ENCODE measurements around the gene CCDC50. TPM values are rescaled to one million over a fixed set of nuclear protein-coding genes. Genes with fewer than 3 reads are reported as not detected.

The CCDC50 gene
- total and polyA plus RNA-seq, 10 of the 15 experiments (the other 5 are each of a cell fraction or from before 2014, with no cell fraction given): 46.7 to 150 (median 125) TPM

DNA sequence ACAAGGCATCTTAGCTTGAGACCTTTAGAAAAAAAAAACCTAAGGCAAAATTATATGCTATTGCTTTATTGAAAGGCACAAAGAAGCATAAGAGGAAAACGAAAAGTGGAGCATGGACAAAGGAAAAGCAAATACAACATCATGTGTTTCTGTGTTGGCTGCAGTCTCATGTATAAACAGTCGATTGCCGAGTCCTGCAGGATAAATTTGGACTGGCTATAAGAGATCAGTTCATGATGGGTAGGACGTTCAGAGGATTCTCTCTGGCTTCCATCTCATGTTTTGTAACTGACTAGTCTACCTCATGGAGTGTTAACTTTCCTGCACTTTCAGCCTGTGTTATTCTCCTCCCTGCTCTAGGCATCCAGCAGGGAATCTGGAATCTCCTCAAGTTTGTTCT lies 21.9 kb upstream of the CCDC50 start:
- no peak for DNase-seq (ENCODE audit: low read depth, low spot score)
- in situ Hi-C loops (cut with MboI): no loop called here
- CTCF ChIA-PET: no interaction called here

More for the DNA sequence above, 21.9 kb upstream of the CCDC50 start:
- H3K36me3 ChIP-seq (ENCODE audit: control insufficient read depth in 2 of 2, insufficient read depth in 2 of 2, low read length in 1 of 2): no peaks in the 10 kb centered on the region
- H3K4me3 ChIP-seq: no peak overlapping the region
- 65% methylated on average over 4 of the region's 4 CpGs for WGBS (ENCODE audit: insufficient coverage, insufficient replicate concordance, low lambda C conversion rate, missing lambda C conversion rate)
- H3K79me2 ChIP-seq (ENCODE audit: control insufficient read depth, insufficient read depth, low read length): no peaks in the 10 kb centered on the region
- H4K20me1 ChIP-seq (ENCODE audit: control insufficient read depth, insufficient read depth): no peaks in the 10 kb centered on the region
- POLR2A ChIA-PET: no interaction called here
- no peak overlapping the region for H2AFZ ChIP-seq (ENCODE audit: control insufficient read depth, low read depth, low read length)
- RAD21 ChIA-PET (ENCODE audit: unreplicated experiment): no interaction called here
- intact Hi-C loops (cut with micrococcal nuclease; ENCODE audit: unreplicated experiment): no loop called here
- ATAC-seq: no peak
- FAIRE-seq: no peak
- BruUV-seq (replicated peaks): no TSS peak
- SMC1A ChIA-PET (ENCODE audit: uncharacterized antibody, unreplicated experiment): interaction anchor here (1.0 kb wide), 1 partner anchor 19 kb away, joined by 3 read pairs; no protein-coding TSS in a partner anchor
- no peak overlapping the region for H3K27ac ChIP-seq (ENCODE audit: control insufficient read depth, insufficient read depth)
- no peaks in the 10 kb centered on the region for H3K27me3 ChIP-seq (replicated peaks in 1 of 2; ENCODE audit: control insufficient read depth in 2 of 2, insufficient read depth in 2 of 2, low read length in 1 of 2)
- H3K9me3 ChIP-seq (replicated peaks; ENCODE audit: control insufficient read depth, insufficient read depth, low read length): no peaks in the 10 kb centered on the region
- TF ChIP-seq CEBPB (IDR thresholded peaks at IDR 0.05; ENCODE audit: borderline replicate concordance in 1 of 2, low read depth in 2 of 2, low read length in 2 of 2) (no peak), EP300 (IDR thresholded peaks at IDR 0.05; ENCODE audit: borderline replicate concordance in 1 of 2, control insufficient read depth in 1 of 2, low read depth in 2 of 2, low read length in 2 of 2) (no peak), IRF4 (IDR thresholded peaks at IDR 0.05; ENCODE audit: low read depth, low read length) (no peak), SIN3A (IDR thresholded peaks at IDR 0.05; ENCODE audit: low read depth, low read length) (no peak), RCOR1 (conservative IDR thresholded peaks at IDR 0.05; ENCODE audit: low read depth, low read length) (no peak), PML (IDR thresholded peaks at IDR 0.05; ENCODE audit: low read length) (no peak), SREBF2 (IDR thresholded peaks at IDR 0.05; ENCODE audit: low read length) (no peak), RELA (IDR thresholded peaks at IDR 0.05; ENCODE audit: borderline replicate concordance, partially characterized antibody) (no peak), NFIC (IDR thresholded peaks at IDR 0.05; ENCODE audit: low read depth, low read length) (no peak)
- TF ChIP-seq, protein P1, sequence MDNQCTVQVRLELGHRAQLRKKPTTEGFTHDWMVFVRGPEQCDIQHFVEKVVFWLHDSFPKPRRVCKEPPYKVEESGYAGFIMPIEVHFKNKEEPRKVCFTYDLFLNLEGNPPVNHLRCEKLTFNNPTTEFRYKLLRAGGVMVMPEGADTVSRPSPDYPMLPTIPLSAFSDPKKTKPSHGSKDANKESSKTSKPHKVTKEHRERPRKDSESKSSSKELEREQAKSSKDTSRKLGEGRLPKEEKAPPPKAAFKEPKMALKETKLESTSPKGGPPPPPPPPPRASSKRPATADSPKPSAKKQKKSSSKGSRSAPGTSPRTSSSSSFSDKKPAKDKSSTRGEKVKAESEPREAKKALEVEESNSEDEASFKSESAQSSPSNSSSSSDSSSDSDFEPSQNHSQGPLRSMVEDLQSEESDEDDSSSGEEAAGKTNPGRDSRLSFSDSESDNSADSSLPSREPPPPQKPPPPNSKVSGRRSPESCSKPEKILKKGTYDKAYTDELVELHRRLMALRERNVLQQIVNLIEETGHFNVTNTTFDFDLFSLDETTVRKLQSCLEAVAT (IDR thresholded peaks at IDR 0.05): no peak
- TF ChIP-seq, protein P2, sequence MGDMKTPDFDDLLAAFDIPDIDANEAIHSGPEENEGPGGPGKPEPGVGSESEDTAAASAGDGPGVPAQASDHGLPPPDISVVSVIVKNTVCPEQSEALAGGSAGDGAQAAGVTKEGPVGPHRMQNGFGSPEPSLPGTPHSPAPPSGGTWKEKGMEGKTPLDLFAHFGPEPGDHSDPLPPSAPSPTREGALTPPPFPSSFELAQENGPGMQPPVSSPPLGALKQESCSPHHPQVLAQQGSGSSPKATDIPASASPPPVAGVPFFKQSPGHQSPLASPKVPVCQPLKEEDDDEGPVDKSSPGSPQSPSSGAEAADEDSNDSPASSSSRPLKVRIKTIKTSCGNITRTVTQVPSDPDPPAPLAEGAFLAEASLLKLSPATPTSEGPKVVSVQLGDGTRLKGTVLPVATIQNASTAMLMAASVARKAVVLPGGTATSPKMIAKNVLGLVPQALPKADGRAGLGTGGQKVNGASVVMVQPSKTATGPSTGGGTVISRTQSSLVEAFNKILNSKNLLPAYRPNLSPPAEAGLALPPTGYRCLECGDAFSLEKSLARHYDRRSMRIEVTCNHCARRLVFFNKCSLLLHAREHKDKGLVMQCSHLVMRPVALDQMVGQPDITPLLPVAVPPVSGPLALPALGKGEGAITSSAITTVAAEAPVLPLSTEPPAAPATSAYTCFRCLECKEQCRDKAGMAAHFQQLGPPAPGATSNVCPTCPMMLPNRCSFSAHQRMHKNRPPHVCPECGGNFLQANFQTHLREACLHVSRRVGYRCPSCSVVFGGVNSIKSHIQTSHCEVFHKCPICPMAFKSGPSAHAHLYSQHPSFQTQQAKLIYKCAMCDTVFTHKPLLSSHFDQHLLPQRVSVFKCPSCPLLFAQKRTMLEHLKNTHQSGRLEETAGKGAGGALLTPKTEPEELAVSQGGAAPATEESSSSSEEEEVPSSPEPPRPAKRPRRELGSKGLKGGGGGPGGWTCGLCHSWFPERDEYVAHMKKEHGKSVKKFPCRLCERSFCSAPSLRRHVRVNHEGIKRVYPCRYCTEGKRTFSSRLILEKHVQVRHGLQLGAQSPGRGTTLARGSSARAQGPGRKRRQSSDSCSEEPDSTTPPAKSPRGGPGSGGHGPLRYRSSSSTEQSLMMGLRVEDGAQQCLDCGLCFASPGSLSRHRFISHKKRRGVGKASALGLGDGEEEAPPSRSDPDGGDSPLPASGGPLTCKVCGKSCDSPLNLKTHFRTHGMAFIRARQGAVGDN (IDR thresholded peaks at IDR 0.05): no peak
- TF ChIP-seq, protein P3, sequence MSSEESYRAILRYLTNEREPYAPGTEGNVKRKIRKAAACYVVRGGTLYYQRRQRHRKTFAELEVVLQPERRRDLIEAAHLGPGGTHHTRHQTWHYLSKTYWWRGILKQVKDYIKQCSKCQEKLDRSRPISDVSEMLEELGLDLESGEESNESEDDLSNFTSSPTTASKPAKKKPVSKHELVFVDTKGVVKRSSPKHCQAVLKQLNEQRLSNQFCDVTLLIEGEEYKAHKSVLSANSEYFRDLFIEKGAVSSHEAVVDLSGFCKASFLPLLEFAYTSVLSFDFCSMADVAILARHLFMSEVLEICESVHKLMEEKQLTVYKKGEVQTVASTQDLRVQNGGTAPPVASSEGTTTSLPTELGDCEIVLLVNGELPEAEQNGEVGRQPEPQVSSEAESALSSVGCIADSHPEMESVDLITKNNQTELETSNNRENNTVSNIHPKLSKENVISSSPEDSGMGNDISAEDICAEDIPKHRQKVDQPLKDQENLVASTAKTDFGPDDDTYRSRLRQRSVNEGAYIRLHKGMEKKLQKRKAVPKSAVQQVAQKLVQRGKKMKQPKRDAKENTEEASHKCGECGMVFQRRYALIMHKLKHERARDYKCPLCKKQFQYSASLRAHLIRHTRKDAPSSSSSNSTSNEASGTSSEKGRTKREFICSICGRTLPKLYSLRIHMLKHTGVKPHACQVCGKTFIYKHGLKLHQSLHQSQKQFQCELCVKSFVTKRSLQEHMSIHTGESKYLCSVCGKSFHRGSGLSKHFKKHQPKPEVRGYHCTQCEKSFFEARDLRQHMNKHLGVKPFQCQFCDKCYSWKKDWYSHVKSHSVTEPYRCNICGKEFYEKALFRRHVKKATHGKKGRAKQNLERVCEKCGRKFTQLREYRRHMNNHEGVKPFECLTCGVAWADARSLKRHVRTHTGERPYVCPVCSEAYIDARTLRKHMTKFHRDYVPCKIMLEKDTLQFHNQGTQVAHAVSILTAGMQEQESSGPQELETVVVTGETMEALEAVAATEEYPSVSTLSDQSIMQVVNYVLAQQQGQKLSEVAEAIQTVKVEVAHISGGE (CRISPR knock-in tag; IDR thresholded peaks at IDR 0.05): no peak
- no peaks in the 10 kb centered on the region; the same call in 1 of the 2 replicates for H3K4me1 ChIP-seq (ENCODE audit: control insufficient read depth, insufficient read depth, low read length)
- H3K4me2 ChIP-seq (ENCODE audit: control insufficient read depth, insufficient read depth): no peak overlapping the region
- H3K9ac ChIP-seq (ENCODE audit: control insufficient read depth, insufficient read depth, low read length): no peak overlapping the region

All from GM12878 (cell line).